ENCODE data around the gene KRTAP4-7.
"Not testable (repeated sequence)": the region's sequence is repeated elsewhere in the genome, so short reads cannot be mapped to it uniquely, and the experiment has no call there.

The KRTAP4-7 gene

DNA sequence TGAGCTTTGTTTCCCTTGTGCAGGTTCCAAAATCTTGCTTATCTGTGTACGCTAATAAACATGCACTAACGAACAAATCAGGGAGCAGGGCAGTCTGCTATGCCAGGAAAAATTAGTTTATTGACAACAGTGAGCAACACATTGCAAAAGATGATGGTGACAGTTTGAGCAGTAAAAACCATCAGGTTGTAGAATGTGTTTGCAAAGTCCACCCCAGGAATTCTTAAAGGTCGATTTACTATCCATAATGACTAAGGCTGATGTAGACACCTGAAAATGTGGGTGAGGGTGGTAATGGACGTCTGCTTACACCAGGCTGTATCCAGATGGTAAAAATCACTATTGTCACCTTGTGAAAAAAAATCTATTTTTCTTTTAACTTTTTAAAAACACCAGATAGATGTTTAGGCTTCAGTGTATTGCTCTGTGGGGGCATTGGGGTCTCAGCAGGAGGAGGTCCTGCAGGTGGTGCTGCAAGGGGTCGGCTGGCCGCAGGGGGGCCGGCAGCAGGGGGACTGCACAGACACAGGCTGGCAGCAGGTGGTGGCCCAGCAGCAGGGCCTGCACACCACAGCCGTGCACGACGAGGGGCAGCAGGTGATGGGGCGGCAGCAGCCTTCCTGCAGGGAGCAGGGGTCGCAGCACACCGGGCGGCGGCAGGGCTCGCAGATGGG is 18.8 kb upstream of the KRTAP4-7 start:
- peaks cover 0 to 17% of the 10 kb centered on the region in 2 donors for H3K27me3 ChIP-seq (ENCODE audit: control insufficient read depth in 1 of 2, insufficient read depth in 2 of 2, low read length in 2 of 2)
- H3K36me3 ChIP-seq (ENCODE audit: control insufficient read depth in 1 of 2, insufficient read depth in 2 of 2, low read length in 2 of 2) = not testable (repeated sequence)

DNA sequence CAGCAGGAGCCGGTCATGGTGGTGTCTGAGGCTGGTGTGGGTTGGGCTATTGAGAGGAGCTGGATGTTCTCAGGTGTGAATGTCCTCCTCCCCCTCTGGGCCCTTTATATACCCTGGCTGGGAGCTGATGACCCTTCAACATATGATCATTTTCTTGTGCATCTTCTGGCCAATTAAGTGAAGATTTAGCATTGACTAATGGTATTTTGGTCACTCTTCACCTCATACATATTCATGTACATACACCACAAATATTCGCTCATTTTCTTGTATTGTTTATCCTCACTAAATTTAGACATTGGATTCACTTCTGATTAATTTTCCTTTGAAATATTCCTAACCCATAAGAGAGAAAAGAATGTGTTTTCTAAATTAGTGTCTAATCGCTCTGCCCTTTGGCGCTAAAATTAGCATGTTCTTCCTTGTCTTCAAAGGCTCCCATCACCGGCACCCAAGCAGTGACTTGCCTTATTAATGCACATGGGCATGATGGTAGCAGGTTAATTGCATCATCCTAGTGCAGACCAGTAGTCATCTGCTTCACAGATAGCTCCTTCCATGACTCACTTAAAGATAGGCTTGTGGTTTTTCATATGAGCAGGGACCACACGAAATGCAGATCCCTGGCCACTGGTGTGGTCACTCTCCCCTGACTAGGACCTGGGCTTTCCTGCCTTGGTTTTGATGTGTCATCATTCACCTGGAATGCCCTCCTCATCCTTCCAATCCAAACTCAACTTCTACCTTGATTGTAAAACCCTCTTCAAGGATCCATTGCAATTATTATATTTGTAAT is 17.9 kb upstream of the KRTAP4-7 start, which contains the start of gene KRTAP2-4:
Gene KRTAP2-4, minus strand, starts transcription at position 51 of the 796 bp plus-strand sequence. Its CDS starts 34 bp downstream, at position 17.
- H3K27me3 ChIP-seq (ENCODE audit: control insufficient read depth in 1 of 2, insufficient read depth in 2 of 2, low read length in 2 of 2) = peaks cover 0 to 10% of the 10 kb centered on the region in 2 donors
- no peak within 1 kb of the TSS for H3K27ac ChIP-seq (ENCODE audit: low read depth, low read length)
- H3K36me3 ChIP-seq (ENCODE audit: control insufficient read depth in 1 of 2, insufficient read depth in 2 of 2, low read length in 2 of 2) = no peaks in the 10 kb centered on the region
- no peak within 1 kb of the TSS for H3K4me3 ChIP-seq (ENCODE audit: low read depth in 1 of 2, low read length in 2 of 2)
- no peaks in the 10 kb centered on the region for H3K9me3 ChIP-seq (ENCODE audit: control insufficient read depth in 1 of 2, low read length in 2 of 2)
- no peaks in the 10 kb centered on the region for H3K4me1 ChIP-seq (ENCODE audit: control insufficient read depth in 1 of 2, insufficient read depth in 2 of 2, low read length in 2 of 2)
- no peak within 1 kb of the TSS for H3K9ac ChIP-seq (ENCODE audit: low read depth in 1 of 2, low read length in 2 of 2)

More for the DNA sequence above, 18.8 kb upstream of the KRTAP4-7 start:
- H3K4me1 ChIP-seq (ENCODE audit: control insufficient read depth in 1 of 2, insufficient read depth in 2 of 2, low read length in 2 of 2); H3K27ac ChIP-seq (ENCODE audit: low read depth, low read length); H3K9ac ChIP-seq (ENCODE audit: low read depth in 1 of 2, low read length in 2 of 2); H3K4me3 ChIP-seq (ENCODE audit: low read depth in 1 of 2, low read length in 2 of 2); H3K9me3 ChIP-seq (ENCODE audit: control insufficient read depth in 1 of 2, low read length in 2 of 2): not testable (repeated sequence)

DNA sequence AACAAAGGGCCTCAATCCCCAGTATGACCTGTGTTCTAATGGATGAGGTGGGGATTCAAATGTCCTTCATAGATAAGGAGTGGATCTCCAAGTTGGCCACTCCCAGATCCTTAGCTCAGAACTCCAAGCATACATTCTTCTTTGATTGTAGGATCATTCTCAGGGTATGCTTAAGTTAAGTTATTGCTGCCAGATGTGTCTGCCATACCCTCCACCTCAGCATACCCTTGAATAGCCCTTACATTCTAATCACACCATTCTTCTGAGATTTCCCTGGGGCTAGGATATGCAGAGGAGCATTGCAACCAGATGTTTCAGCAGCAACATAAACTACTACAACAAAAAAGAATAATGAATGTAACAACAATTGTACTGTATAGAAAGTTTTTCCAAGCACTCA is 16.7 kb upstream of the KRTAP4-7 start:
- Histone ChIP-seq H3K36me3 (ENCODE audit: control insufficient read depth in 1 of 2, insufficient read depth in 2 of 2, low read length in 2 of 2) (no peaks in the 10 kb centered on the region), H3K9me3 (ENCODE audit: control insufficient read depth in 1 of 2, low read length in 2 of 2) (no peaks in the 10 kb centered on the region), H3K4me1 (ENCODE audit: control insufficient read depth in 1 of 2, insufficient read depth in 2 of 2, low read length in 2 of 2) (no peaks in the 10 kb centered on the region), H3K27ac (ENCODE audit: low read depth, low read length) (no peak overlapping the region), H3K4me3 (ENCODE audit: low read depth in 1 of 2, low read length in 2 of 2) (no peak overlapping the region), H3K9ac (ENCODE audit: low read depth in 1 of 2, low read length in 2 of 2) (no peak overlapping the region), H3K27me3 (ENCODE audit: control insufficient read depth in 1 of 2, insufficient read depth in 2 of 2, low read length in 2 of 2) (peaks cover 0 to 5% of the 10 kb centered on the region in 2 donors)

DNA sequence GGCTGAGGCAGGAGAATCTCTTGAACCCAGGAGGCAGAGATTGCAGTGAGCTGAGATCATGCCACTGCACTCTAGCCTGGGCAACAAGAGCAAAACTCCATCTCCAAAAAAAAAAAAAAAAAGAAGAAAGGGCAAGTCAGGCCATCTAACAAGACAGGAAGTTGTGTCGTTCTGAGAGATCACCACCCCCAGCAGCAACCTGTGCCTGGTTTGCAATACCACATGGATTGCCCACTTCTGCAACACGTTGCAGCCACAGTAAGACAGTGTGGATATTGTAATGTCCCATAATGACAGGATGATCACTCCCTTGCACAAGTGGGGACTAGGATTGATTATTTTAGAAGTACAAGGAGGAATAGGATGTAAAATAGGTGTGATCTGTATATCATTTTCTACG is 14.9 kb upstream of the KRTAP4-7 start:
- H3K27me3 ChIP-seq (ENCODE audit: control insufficient read depth in 1 of 2, insufficient read depth in 2 of 2, low read length in 2 of 2) = no peaks in the 10 kb centered on the region
- no peaks in the 10 kb centered on the region for H3K9me3 ChIP-seq (ENCODE audit: control insufficient read depth in 1 of 2, low read length in 2 of 2)

DNA sequence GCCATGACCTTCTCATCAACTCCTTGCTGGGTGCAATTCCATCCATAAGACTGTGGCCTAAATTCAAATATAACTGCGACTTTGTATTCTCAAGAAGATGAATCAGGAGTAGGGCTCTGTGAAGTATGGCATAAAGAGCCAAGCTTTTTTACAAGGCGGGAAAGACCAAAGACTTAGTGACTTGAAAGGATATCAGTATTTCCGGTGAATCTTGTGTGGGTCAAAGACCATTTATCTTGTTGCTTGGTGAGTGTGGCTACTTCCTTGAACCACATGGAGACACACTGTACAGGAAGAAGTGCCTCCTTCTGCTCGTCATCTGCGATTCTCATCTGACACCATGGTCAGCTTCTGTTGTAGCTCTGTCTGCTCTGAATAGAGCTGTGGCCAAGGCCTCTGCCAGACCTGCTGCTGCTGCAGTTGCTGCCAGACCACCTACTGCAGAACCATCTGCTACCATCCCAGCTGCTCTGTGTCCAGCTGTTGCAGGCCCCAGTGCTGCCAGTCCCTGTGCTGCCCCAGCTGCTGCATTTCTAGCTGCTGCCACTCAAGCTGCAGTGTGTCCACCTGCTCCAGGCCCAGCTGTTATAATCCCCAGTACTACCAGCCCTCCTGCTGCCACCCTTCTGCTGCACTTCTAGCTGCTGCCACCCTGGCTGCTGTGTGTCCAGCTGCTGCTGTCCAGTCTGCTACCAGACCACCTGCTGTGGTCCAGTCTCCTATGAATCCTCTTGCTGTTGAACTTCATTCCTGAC is 12.2 kb upstream of the KRTAP4-7 start:
- no peaks in the 10 kb centered on the region for H3K4me1 ChIP-seq (ENCODE audit: control insufficient read depth in 1 of 2, insufficient read depth in 2 of 2, low read length in 2 of 2)
- H3K27ac ChIP-seq (ENCODE audit: low read depth, low read length) = no peak overlapping the region
- no peaks in the 10 kb centered on the region for H3K36me3 ChIP-seq (ENCODE audit: control insufficient read depth in 1 of 2, insufficient read depth in 2 of 2, low read length in 2 of 2)
- no peak overlapping the region for H3K9ac ChIP-seq (ENCODE audit: low read depth in 1 of 2, low read length in 2 of 2)
- peaks cover 0 to 6% of the 10 kb centered on the region in 2 donors for H3K27me3 ChIP-seq (ENCODE audit: control insufficient read depth in 1 of 2, insufficient read depth in 2 of 2, low read length in 2 of 2)
- no peak overlapping the region for H3K4me3 ChIP-seq (ENCODE audit: low read depth in 1 of 2, low read length in 2 of 2)
- no peaks in the 10 kb centered on the region for H3K9me3 ChIP-seq (ENCODE audit: control insufficient read depth in 1 of 2, low read length in 2 of 2)

More for the DNA sequence above, 14.9 kb upstream of the KRTAP4-7 start:
- H3K9ac ChIP-seq (ENCODE audit: low read depth in 1 of 2, low read length in 2 of 2) = no peak overlapping the region
- H3K4me1 ChIP-seq (ENCODE audit: control insufficient read depth in 1 of 2, insufficient read depth in 2 of 2, low read length in 2 of 2) = no peaks in the 10 kb centered on the region
- no peak overlapping the region for H3K27ac ChIP-seq (ENCODE audit: low read depth, low read length)
- H3K36me3 ChIP-seq (ENCODE audit: control insufficient read depth in 1 of 2, insufficient read depth in 2 of 2, low read length in 2 of 2) = no peaks in the 10 kb centered on the region
- no peak overlapping the region for H3K4me3 ChIP-seq (ENCODE audit: low read depth in 1 of 2, low read length in 2 of 2)

DNA sequence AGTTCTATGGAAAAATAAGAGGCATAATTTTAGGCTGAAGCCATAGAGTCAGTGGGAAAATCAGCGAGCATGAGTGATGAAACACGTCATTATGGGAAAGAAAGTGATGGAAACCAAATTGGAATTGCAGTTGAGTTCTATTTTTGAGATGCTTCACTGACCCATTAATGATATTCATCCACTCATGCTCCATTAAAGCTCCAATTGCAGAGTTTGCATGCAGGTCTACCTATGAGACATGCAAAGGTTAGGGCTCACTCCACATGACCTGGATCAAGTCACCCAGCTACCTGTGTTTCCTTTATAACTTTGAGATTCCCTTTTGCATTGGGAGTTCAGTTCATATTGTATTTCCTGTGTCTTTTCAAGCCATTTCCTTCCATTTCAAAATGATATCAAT is 10.3 kb upstream of the KRTAP4-7 start:
- H3K4me3 ChIP-seq (ENCODE audit: low read depth in 1 of 2, low read length in 2 of 2) = no peak overlapping the region
- H3K9me3 ChIP-seq (ENCODE audit: control insufficient read depth in 1 of 2, low read length in 2 of 2) = no peaks in the 10 kb centered on the region

DNA sequence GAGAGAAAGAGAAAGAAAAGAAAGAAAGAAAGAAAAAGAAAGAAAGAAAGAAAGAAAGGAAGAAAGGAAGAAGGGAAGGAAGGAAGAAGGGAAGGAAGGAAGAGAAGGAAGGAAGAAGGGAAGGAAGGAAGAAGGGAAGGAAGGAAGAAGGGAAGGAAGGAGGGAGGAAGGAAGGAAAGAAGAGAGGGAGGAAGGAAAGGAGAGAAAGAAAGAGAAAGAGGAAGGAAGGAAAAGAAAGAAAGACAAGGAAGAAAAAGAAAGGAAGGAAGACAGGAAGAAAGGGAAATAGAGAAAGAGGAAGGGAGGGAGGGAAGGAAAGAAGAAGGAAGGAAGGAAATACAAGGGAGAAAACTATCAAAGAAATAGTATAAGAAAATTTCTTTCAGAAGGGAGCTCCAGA is 7.2 kb upstream of the KRTAP4-7 start:
- H3K4me3 ChIP-seq (ENCODE audit: low read depth in 1 of 2, low read length in 2 of 2) = no peak overlapping the region
- no peak overlapping the region for H3K27ac ChIP-seq (ENCODE audit: low read depth, low read length)
- no peak overlapping the region for H3K9ac ChIP-seq (ENCODE audit: low read depth in 1 of 2, low read length in 2 of 2)
- peaks cover 0 to 6% of the 10 kb centered on the region in 2 donors for H3K27me3 ChIP-seq (ENCODE audit: control insufficient read depth in 1 of 2, insufficient read depth in 2 of 2, low read length in 2 of 2)
- no peaks in the 10 kb centered on the region for H3K36me3 ChIP-seq (ENCODE audit: control insufficient read depth in 1 of 2, insufficient read depth in 2 of 2, low read length in 2 of 2)
- no peaks in the 10 kb centered on the region for H3K4me1 ChIP-seq (ENCODE audit: control insufficient read depth in 1 of 2, insufficient read depth in 2 of 2, low read length in 2 of 2)
- no peaks in the 10 kb centered on the region for H3K9me3 ChIP-seq (ENCODE audit: control insufficient read depth in 1 of 2, low read length in 2 of 2)

More for the DNA sequence above, 10.3 kb upstream of the KRTAP4-7 start:
- Histone ChIP-seq H3K36me3 (ENCODE audit: control insufficient read depth in 1 of 2, insufficient read depth in 2 of 2, low read length in 2 of 2) (no peaks in the 10 kb centered on the region), H3K27ac (ENCODE audit: low read depth, low read length) (no peak overlapping the region), H3K9ac (ENCODE audit: low read depth in 1 of 2, low read length in 2 of 2) (no peak overlapping the region), H3K4me1 (ENCODE audit: control insufficient read depth in 1 of 2, insufficient read depth in 2 of 2, low read length in 2 of 2) (no peaks in the 10 kb centered on the region), H3K27me3 (ENCODE audit: control insufficient read depth in 1 of 2, insufficient read depth in 2 of 2, low read length in 2 of 2) (peaks cover 0 to 6% of the 10 kb centered on the region in 2 donors)

DNA sequence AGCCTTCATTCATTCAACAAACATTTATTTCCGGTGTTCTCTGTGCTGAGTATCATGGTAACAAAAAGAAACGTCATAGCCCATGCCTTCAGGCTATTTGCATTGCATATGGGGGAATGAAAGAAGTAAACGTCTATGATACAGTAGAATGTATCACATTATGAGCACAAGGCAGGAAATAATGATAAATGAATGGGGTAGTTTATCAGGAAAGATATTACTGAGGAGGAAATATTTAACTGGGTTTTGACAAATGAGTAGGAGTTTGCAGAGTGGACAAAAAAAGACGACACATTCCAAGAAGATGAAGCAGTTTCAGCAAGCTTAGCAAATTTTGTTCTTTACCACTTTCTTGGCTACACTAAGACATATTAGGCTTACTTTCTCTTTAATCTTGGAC is 1.3 kb upstream of the KRTAP4-7 start:
- no peak overlapping the region for H3K9ac ChIP-seq (ENCODE audit: low read depth in 1 of 2, low read length in 2 of 2)
- no peak overlapping the region for H3K4me3 ChIP-seq (ENCODE audit: low read depth in 1 of 2, low read length in 2 of 2)
- H3K27ac ChIP-seq (ENCODE audit: low read depth, low read length) = no peak overlapping the region
- no peaks in the 10 kb centered on the region for H3K36me3 ChIP-seq (ENCODE audit: control insufficient read depth in 1 of 2, insufficient read depth in 2 of 2, low read length in 2 of 2)
- no peaks in the 10 kb centered on the region for H3K4me1 ChIP-seq (ENCODE audit: control insufficient read depth in 1 of 2, insufficient read depth in 2 of 2, low read length in 2 of 2)
- H3K27me3 ChIP-seq (ENCODE audit: control insufficient read depth in 1 of 2, insufficient read depth in 2 of 2, low read length in 2 of 2) = no peaks in the 10 kb centered on the region
- H3K9me3 ChIP-seq (ENCODE audit: control insufficient read depth in 1 of 2, low read length in 2 of 2) = no peaks in the 10 kb centered on the region

DNA sequence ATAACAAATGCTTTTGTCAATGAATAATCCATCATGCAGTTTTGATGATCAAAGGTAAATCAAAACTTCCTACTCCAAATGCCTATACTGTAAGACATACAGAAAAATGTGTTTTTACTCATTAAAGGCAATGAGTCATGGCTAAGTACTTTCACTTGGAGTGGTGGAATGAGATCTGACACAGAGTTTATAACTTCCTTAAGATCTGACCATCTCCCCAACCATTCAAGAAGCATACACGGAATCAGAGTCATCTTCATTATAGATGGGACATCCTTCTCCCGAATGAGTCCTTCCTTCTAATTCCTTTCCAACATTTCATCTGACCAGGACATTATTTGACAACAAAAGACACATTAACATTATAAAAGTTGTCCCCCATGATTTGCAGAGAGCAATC is 523 bp upstream of the KRTAP4-7 start:
- not testable (repeated sequence) for H3K9me3 ChIP-seq (ENCODE audit: control insufficient read depth in 1 of 2, low read length in 2 of 2); H3K27ac ChIP-seq (ENCODE audit: low read depth, low read length); H3K27me3 ChIP-seq (ENCODE audit: control insufficient read depth in 1 of 2, insufficient read depth in 2 of 2, low read length in 2 of 2); H3K4me3 ChIP-seq (ENCODE audit: low read depth in 1 of 2, low read length in 2 of 2); H3K9ac ChIP-seq (ENCODE audit: low read depth in 1 of 2, low read length in 2 of 2); H3K36me3 ChIP-seq (ENCODE audit: control insufficient read depth in 1 of 2, insufficient read depth in 2 of 2, low read length in 2 of 2); H3K4me1 ChIP-seq (ENCODE audit: control insufficient read depth in 1 of 2, insufficient read depth in 2 of 2, low read length in 2 of 2)

All from duodenal mucosa (tissue), 2 donors.